Astrocyte of the spinal cord (primary cell): ENCODE measurements around the gene DMXL1.

Source experiments
- DNase-seq: peaks from one replicate; pipeline ENCODE4 v3.0.0; 2011; ENCODE audit warnings: low read depth, low spot score
- H3K4me3 ChIP-seq: 2 replicates; pipeline ENCODE4 v1.5.1; 2011; ENCODE audit warnings: low read depth, mild to moderate bottlenecking, low read length, moderate library complexity
- in situ Hi-C: cut with HindIII; loops from 2 replicates; pipeline ENCODE4 v1.10.0; 2017; ENCODE audit warnings: low sequenced_read_pairs
- TF ChIP-seq, protein P1 (sequence below): IDR thresholded peaks from 2 replicates; pipeline ENCODE4 v1.5.1; 2012; ENCODE audit warnings: low read depth, mild to moderate bottlenecking, low read length, inconsistent platforms

Gene DMXL1, protein sequence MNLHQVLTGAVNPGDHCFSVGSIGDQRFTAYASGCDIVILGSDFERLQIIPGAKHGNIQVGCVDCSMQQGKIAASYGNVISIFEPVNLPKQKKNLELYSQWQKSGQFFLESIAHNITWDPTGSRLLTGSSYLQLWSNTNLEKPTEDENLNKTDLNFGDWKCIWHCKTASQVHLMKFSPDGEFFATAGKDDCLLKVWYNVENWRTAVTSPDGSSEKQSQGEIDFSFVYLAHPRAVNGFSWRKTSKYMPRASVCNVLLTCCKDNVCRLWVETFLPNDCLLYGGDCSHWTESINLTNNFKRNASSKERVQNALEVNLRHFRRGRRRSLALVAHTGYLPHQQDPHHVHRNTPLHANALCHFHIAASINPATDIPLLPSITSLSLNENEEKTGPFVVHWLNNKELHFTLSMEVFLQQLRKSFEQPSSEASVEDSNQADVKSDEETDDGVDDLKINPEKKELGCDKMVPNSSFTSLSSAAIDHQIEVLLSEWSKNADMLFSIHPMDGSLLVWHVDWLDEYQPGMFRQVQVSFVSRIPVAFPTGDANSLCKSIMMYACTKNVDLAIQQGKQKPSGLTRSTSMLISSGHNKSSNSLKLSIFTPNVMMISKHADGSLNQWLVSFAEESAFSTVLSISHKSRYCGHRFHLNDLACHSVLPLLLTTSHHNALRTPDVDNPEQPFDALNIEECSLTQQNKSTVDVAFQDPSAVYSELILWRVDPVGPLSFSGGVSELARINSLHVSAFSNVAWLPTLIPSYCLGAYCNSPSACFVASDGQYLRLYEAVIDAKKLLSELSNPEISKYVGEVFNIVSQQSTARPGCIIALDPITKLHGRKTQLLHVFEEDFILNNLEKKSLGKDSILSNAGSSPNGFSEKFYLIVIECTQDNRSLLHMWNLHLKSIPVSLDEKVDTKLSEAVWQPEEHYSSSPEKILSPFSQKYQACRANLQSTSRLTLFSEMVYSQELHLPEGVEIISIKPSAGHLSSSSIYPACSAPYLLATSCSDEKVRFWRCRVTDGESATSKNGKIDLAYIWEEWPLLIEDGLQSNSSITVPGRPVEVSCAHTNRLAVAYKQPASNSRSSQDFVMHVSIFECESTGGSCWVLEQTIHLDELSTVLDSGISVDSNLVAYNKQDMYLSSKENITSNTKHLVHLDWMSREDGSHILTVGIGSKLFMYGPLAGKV (N-terminal part only)

DNA sequence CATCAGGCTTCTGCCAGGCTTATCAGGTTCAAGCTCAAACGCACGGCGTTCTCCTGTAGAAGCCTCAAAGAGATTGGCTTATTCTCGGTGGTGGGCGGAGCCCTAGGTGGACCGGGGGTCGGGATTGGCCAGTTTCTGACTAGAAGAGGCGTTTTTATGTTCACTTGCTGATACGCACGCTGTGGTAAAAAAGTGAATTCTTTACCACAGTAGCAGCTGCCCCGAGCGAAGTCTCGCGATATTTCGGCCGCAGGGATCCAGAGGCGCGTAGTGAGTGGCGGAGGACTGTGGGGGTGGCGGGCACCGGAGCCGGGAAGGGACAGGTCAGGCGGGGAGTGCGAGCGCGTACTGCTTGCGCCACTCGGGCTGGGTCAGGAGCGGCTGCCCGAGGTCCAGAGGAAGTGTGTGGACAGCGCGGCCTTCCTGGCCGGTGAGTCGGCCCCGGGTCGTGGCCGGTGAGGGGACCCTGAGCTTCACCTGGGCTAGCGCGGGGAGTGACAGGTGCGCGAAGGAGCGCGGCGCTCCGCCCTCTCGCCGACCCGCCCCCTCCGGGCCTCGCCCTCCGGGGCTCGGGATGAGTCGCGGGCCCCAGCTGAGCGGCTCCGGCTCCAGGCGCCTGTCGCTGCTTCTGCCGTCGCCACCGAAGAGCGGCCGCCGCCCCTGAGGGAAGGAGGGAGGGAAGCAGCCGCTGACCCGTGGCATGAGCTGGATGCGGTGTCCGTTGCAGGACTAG is at the start of gene DMXL1:
Gene DMXL1 (plus strand): TSS at position 260 of the 733 bp plus-strand sequence. CDS start 483 bp downstream, outside the sequence.
- TF ChIP-seq, protein P1, sequence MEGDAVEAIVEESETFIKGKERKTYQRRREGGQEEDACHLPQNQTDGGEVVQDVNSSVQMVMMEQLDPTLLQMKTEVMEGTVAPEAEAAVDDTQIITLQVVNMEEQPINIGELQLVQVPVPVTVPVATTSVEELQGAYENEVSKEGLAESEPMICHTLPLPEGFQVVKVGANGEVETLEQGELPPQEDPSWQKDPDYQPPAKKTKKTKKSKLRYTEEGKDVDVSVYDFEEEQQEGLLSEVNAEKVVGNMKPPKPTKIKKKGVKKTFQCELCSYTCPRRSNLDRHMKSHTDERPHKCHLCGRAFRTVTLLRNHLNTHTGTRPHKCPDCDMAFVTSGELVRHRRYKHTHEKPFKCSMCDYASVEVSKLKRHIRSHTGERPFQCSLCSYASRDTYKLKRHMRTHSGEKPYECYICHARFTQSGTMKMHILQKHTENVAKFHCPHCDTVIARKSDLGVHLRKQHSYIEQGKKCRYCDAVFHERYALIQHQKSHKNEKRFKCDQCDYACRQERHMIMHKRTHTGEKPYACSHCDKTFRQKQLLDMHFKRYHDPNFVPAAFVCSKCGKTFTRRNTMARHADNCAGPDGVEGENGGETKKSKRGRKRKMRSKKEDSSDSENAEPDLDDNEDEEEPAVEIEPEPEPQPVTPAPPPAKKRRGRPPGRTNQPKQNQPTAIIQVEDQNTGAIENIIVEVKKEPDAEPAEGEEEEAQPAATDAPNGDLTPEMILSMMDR: no peak
- peak within 1 kb of the TSS; percentile 90 for H3K4me3 ChIP-seq
- in situ Hi-C loops: no loop called here
- DNase-seq: peak; percentile 100

DNA sequence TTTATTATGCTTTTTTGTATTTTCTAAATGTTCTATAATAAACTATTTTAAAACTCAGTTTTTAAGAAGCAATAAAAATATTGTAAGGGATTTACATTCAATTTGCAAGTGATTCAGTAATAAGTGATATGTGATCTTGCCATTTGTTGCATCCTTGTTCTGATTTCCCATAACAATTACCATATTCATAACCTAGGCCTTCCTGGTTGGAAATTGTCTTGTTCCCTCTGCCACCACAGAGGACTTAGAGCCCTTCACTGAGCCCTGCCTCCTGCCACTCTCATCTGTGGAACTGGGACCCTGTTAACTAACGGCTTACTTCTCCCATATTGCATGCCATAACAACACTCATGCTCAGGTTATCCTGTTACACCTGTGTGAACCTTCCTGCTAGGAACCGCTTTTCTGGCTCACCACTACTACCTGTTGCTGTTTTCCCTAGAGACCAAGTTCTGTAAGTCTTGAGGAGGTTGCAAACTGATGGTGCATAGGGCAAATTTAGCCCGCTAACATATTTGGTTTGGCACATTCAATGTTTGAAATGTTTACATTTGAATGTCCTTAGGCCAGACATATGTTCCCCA is 49.6 kb upstream of the DMXL1 start:
- no peak for DNase-seq
- no peak overlapping the region for H3K4me3 ChIP-seq
- TF ChIP-seq, protein P1: no peak
- in situ Hi-C loops: no loop called here

DNA sequence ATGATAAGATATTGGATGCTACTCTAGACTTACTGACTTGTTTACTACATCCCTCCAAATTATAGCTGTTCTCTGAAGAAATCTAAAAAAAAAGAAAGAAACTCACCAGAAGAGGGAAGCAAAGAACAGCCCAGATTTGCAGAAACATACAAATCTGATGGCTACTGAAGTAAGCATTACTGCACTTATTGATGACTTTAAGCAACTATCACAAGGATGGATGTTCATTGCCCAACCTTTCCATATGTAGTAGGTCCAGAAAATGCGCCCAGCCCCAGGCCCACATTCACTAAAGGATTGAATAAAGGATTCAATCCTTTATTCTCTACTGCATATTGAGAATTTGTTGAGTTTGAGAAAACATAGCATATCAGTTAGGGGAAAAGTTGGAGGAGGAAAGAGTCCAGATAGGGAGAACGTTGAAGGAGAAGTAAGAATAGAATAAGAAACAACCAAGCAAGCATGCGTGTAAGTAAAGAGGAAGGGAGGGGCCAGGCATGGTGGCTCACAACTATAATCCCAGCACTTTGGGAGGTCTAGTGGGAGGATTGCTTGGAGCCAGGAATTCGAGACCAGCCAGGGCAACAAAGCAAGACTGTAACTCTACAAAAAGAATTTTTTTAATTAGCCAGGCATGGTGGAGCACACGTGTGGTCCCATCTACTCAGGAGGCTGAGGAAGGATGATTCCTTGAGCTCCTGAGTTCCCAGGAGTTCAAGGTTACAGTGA is 48.7 kb upstream of the DMXL1 start:
- H3K4me3 ChIP-seq: no peak overlapping the region
- TF ChIP-seq, protein P1: peak; percentile 46
- peak; percentile 62 for DNase-seq
- in situ Hi-C loops: no loop called here

DNA sequence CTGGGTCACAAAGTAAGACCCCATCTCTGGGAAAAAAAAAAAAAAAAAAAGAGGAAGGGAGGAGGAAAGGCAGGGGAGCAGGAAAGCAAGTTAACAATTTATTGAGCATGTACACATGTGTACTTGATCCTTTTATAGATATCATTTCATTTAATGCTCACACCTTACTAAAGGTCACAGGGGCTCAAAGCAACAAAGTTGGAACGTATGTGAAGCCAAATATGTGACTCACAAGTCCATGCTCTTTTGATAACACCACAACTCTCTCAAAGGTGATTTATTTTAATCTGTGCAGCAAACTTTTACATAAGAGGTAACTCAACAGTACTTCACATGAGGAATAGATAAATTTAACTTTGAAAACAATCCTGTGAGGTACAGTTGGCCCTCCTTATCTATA is 48.1 kb upstream of the DMXL1 start:
- TF ChIP-seq, protein P1: no peak
- no peak overlapping the region for H3K4me3 ChIP-seq
- in situ Hi-C loops: no loop called here
- no peak for DNase-seq

DNA sequence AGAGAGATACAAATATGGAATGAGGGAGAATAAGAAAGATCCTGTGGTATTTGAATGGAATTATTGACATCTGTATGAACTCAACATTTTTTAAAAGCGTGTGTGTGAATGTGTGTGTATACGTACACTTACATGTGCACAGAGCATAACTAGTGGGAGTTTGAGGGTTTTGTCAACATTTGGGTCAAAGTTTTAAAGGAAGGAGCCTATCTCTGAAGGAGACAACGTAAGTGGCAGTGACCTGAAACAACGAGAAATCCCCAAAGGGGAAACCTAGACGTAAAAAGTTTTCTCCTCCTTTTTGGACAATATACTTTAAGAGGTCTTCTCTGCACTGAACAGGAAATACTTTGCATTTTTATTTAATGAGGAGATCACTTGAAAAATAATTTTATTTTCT is 42.3 kb upstream of the DMXL1 start:
- in situ Hi-C loops: no loop called here
- no peak overlapping the region for H3K4me3 ChIP-seq
- TF ChIP-seq, protein P1: no peak
- DNase-seq: no peak
